ENCODE data around the gene PPP1R2C. TPM values are rescaled to one million over a fixed set of nuclear protein-coding genes. Genes with fewer than 3 reads are reported as not detected.

The PPP1R2C gene
- not detected in 2 replicates for total RNA-seq

- intact Hi-C loops (cut with micrococcal nuclease), result no loop called here
These were observed at the start of gene PPP1R2C for GRCh38 chrX:42778096-42778495. Gene PPP1R2C, minus strand, starts transcription at chrX:42778163. Its CDS starts 84 bp downstream, at chrX:42778079.

DNA sequence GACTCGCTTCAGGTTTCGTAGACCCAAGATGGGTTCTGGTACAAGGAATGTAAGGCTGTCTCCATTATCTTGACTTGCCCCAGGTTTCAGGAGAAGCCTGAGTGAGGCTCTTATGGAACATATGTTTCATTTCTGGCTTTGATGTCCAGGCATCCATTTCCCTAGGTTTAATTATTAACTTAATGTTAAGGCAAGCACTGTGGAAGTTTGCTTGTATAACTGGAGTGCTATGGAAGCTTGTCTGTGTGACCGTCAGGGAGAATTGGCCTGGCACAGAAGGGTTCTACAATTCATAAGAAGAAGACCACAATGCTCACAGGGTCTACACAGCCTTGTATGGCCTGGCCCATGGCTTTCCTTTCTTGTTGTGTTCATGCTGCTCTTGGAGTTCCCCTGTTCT lies 47.2 kb upstream of the PPP1R2C start:
- intact Hi-C loops (cut with micrococcal nuclease), result no loop called here

DNA sequence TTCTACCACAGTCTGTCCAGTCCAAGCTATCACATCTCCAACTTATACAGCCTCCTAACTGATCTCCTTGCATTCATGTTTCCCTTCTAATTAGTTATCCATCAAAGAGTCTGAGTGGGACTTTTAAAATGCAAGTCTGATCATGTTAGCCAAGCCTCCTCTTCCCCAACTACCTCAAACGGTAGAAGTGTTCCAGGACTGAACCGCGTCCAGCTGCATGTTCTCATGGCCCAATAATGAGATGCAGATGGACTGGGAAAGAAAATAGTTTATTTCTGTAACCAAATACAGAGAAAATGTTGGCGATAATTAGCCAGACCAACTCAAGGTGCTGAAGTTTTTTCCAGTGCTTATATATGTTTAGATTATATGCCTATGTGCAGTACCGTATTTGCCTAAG lies 46.6 kb upstream of the PPP1R2C start:
- intact Hi-C loops (cut with micrococcal nuclease), result no loop called here

DNA sequence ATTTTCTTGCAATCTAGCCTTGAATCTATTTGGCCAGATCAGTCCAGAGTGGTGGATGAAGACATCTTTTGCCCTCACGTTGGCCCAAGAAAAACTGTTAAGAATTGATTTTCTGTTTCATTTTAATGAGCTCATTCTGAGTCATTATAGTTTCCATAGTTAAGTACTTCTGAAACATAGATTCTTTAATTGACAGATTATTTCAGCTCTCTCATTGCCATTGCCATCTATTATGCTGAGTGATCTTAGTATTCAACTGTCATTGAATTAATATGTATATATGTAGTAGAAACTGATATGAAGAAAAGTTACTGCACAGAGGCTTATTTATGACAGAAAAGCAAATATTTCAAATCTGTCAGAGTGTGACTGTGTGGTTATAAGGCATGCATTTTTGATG lies 45.5 kb upstream of the PPP1R2C start:
- intact Hi-C loops (cut with micrococcal nuclease), result no loop called here

- intact Hi-C loops (cut with micrococcal nuclease), result no loop called here
These were observed 44.0 kb upstream of the PPP1R2C start for GRCh38 chrX:42821803-42822443.

- intact Hi-C loops (cut with micrococcal nuclease), result no loop called here
These were observed 40.4 kb upstream of the PPP1R2C start for GRCh38 chrX:42818151-42818921.

GRCh38 chrX:42809569-42809968 lies 31.6 kb upstream of the PPP1R2C start:
- intact Hi-C loops (cut with micrococcal nuclease), result no loop called here

DNA sequence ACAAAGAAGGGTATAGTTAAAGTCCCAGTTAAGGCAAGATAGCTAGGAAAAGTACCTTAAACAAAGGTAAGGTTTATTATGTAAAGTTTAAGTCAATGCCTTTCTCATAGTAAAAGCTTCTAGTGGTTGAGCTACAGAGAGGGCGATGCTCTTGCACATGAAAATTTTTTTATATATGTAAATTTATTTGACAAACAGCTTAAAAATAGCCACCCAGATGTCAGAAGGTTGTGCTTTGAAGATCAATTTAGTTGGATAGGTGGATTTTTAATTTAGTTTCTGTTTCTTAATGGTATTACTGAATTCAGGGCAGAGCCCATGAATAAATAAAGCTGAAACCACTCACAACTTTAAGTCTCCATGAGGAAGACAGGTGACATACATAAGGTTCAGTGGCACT lies 29.4 kb upstream of the PPP1R2C start:
- intact Hi-C loops (cut with micrococcal nuclease), result no loop called here

GRCh38 chrX:42804524-42804923 lies 26.6 kb upstream of the PPP1R2C start:
- intact Hi-C loops (cut with micrococcal nuclease), result no loop called here

DNA sequence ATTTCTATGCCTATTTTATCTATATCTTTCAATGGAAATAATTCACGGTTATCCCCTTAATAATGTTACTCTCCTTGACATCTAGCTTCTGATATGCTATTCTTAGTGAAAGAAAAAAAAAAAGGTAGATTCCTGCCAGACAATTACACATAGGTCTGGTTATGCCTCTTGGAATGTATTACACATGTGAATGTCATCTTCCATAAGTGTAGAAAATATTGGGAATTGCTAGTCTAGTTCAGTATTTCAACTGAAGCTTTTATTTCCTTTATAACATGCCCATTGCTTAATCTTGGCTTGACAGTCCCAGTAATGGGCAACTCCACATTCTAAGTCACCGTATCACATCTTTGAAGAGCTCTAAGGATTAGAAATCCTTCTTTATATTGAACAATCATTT lies 25.4 kb upstream of the PPP1R2C start:
- intact Hi-C loops (cut with micrococcal nuclease), result no loop called here

- intact Hi-C loops (cut with micrococcal nuclease), result no loop called here
These were observed 19.8 kb upstream of the PPP1R2C start for GRCh38 chrX:42797651-42798269.

DNA sequence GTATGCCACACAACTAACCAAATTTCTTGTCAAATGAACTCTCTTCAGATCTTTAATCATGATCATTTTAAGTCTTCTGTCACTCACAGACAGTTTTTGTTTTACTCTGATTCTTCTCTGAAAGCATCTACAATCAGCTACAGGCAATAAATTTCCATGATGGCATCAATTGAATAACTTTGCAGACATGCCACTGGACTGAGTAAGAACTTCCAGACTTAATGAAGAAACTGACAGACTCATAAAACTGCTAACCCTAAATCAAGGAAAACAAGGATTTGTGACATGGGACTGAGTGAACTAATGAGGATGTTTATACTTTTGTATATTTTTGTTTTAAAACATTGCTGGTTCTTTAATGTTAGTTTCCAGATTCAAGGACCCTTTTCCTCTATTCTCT lies 5.5 kb upstream of the PPP1R2C start:
- intact Hi-C loops (cut with micrococcal nuclease), result no loop called here

- intact Hi-C loops (cut with micrococcal nuclease), result no loop called here
These were observed 1.8 kb downstream of the PPP1R2C start for GRCh38 chrX:42776195-42776594.

- intact Hi-C loops (cut with micrococcal nuclease), result no loop called here
These were observed 5.1 kb downstream of the PPP1R2C start for GRCh38 chrX:42772874-42773273.

- intact Hi-C loops (cut with micrococcal nuclease), result no loop called here
These were observed 6.2 kb downstream of the PPP1R2C start for GRCh38 chrX:42771506-42772335.

DNA sequence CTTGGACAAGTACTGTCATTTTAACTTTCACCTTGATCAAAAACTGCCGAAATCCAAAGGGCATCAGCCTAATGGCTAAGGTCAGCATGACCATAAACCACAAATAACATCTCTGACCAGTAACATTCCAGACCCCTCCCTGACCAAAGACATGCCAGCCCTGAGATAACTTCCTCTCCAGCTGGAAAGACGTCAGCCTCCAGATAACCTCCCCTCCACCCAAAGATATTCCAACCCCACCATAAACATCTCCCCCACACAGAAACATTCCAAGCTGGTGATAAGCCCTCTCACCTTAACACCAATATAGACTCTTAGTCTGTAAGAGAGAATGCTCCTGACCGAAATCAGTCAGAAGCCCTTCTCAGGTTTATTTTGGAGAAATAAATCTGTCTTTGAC lies 7.4 kb downstream of the PPP1R2C start:
- intact Hi-C loops (cut with micrococcal nuclease), result no loop called here

DNA sequence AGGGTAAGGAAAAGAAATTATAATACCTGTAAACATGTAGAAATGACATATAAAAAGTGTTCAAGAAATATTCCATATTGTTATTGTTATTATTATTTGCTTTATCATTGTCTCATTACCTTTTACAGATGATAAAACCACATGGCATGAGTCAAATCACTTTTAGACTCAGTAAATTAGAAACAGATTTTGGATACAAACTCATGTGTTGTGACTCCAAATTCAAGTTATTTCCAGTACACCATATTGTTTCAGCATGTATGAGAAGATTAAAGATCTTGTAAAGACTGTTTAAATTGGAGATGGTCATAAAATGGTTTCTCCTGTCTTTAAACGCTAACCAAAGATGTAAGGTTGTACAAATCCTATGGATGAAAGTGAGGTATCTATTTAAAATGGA lies 18.1 kb downstream of the PPP1R2C start:
- intact Hi-C loops (cut with micrococcal nuclease), result no loop called here

DNA sequence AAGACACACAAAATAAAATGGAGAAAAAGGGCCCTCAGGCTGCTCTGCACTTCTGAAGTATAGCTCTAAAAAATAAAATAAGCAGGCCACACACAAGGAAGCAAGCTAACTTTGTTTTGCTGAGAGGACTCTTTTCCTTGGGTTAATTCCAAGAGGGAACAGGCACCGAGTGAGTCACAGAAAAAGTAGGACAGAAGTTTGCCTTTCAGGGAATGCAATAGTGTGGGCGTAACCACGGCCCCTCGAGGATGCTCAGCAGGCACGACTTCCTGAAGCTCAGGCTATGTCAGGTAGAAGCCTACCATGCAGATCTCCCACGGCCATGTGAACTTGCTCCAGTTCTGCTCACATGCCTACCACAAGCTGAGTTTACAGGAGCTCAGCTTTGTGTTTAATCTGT lies 22.1 kb downstream of the PPP1R2C start:
- intact Hi-C loops (cut with micrococcal nuclease), result no loop called here

DNA sequence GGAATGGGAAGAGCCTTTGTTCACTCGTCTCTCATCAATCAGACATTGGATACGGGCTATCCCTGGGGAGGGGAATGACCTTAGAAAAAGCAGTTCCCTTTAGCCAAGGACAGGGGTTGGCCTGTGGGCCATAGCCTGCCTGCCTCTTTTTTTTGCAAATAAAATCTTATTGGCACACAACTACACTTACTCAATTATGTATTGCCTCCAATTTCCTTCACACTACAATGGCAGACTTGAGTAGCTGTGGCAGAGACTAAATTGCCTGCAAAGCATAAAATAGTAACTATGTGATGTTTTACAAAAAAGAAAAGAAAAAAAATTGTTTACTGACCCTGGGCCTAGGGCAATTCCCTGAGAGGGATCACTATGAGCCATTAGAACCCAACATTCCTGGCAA lies 23.4 kb downstream of the PPP1R2C start:
- intact Hi-C loops (cut with micrococcal nuclease), result no loop called here

DNA sequence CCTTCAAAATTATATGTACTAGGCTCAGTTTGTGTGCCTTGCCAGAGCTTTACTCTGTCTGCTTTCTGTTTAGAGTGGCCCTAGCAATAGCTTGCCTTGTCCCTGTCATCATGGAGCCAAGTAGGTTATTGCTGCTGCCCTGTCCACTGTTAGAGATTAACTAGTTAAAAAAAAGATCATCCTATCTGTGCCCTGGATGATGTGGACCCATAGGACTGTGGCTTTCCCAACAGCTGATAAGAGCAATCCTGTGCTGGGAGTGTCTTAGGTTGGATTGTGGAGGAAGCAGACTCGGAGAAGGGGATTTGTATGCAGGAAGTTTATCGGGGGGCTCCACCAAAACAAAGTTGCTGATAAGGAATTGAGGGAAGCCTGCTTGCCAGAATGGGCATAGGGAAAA lies 23.8 kb downstream of the PPP1R2C start:
- intact Hi-C loops (cut with micrococcal nuclease), result no loop called here

DNA sequence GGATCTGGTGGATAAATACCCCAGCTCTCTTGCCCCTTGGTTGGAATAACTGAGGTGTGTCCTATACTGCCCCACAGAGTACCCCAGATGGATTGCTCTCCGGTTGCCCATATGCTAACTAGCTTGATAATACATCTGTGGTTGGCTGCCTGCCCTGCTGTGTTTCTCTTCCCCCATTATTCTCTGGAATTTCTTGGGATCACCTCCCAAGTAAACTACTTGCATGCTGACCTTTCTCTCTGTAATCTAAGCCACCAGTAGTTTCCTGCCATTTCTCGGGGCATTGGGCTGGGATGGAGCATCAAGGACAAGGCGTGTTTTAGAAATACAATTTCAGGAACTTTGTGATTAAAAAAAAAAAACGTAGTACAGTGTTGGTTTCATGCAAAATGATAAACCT lies 25.2 kb downstream of the PPP1R2C start:
- intact Hi-C loops (cut with micrococcal nuclease), result no loop called here

DNA sequence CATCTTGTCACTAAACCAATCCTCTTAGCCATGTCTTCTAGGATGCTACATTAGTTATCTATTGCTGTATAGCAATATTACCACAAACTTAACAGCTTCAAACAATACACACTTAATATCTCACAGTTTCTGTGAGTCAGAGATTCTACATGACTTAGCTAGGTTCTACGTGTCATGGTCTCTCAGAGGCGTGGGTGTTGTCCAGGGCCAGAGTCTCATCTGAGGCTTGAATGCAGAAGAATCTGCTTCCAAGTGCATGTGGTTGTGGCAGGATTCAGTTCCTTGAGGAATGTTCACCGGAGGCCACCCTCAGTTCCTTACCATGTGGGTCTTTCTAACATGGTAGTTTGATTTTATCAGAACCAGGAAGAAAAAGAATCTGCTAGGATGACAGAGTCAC lies 26.4 kb downstream of the PPP1R2C start:
- intact Hi-C loops (cut with micrococcal nuclease), result no loop called here
